GM21526 (cell line): ENCODE data around the gene MDFIC2.
"Not testable (repeated sequence)": the region's sequence is repeated elsewhere in the genome, so short reads cannot be mapped to it uniquely, and the experiment has no call there.

Source experiments
- ATAC-seq: cut with Tn5 transposase; IDR thresholded peaks from one replicate; pipeline ENCODE4 v1.9.1; 2021; ENCODE audit warnings: moderate library complexity; ENCODE audit not compliant: unreplicated experiment, low FRiP score

The MDFIC2 gene

GRCh38 chr3:70264122-70264780 is 48.2 kb downstream of the MDFIC2 start:
- no peak for ATAC-seq

DNA sequence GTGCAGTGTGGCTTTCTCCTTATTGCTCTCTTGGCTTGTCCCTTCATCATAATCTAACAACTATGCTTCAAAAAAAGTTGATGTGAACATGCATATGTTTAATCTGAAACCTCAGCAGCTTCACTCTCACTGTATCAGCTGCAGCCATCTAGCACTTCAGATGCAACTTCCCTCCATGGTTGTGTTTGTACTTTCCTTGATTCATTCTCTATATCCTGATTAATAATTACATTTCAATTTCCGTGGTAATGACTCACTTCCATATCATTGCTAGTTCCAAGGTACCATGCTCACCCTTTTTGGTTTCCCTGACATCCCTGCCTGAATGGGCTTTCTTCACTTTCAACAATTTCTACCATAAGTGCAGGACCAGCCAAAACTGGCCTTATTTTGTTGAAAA is 51.2 kb downstream of the MDFIC2 start:
- ATAC-seq: no peak

- no peak for ATAC-seq
These were observed 55.9 kb downstream of the MDFIC2 start for GRCh38 chr3:70256566-70256965.

- no peak for ATAC-seq
These were observed 61.9 kb downstream of the MDFIC2 start for GRCh38 chr3:70250492-70250891.

DNA sequence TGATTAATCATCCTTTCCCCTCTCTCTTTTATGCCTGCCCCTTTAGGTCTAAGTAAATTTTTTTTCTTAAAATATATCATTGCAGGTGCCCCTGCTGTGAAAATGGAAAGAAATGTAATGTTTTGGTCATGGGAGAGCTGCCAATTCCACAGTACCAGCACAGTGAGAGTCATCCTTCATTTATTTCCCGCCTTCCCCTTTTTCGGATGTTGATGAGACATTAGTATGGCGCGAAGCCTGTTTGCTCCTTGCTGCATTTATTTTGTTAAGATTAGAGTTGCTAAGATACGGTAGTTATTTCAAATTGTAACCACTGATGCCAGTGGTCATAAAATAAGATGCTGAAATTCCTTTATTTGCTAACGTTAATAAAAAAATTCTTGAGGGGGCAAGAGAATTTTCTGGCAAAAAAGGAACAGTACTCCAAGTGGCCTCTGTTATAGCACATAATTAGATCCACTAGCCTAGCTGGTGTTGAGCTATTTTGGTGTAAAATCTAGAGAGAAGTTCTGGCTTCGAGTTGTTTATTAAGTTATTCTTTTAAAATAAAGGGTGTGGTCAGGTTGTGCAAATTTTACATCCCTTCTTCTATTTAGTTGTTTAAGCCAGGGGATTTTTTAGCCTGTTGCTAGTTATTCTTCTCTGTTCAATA is 62.8 kb downstream of the MDFIC2 start:
- ATAC-seq: no peak

- ATAC-seq: no peak
These were observed 63.6 kb downstream of the MDFIC2 start for GRCh38 chr3:70248856-70249255.

GRCh38 chr3:70247955-70248354 is 64.5 kb downstream of the MDFIC2 start:
- ATAC-seq: no peak

GRCh38 chr3:70245746-70246525 is 66.5 kb downstream of the MDFIC2 start:
- no peak for ATAC-seq

- no peak for ATAC-seq
These were observed 68.0 kb downstream of the MDFIC2 start for GRCh38 chr3:70244422-70244821.

GRCh38 chr3:70242297-70242882 is 70.0 kb downstream of the MDFIC2 start:
- no peak for ATAC-seq

GRCh38 chr3:70233812-70234211 is 78.6 kb downstream of the MDFIC2 start:
- ATAC-seq: no peak

DNA sequence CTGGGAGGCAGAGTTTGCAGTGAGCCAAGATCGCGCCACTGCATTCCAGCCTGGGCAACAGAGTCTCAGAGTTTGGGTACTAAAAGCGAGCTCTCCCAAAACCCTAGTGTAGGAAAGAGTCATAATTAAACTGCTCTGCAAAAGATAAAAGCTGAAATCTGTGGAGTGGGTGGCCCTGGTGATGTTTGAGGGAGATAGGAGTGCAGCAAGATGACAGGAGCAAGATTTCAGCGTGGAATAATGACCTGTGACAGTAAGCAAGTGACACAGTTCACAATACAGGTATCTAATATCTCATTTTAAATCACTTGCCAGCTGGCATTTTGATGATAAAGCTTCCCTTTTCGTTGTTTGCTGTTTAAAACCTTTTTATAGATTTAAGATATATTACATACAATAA is 79.3 kb downstream of the MDFIC2 start:
- no peak for ATAC-seq

- ATAC-seq: no peak
These were observed 81.2 kb downstream of the MDFIC2 start for GRCh38 chr3:70231266-70231701.

DNA sequence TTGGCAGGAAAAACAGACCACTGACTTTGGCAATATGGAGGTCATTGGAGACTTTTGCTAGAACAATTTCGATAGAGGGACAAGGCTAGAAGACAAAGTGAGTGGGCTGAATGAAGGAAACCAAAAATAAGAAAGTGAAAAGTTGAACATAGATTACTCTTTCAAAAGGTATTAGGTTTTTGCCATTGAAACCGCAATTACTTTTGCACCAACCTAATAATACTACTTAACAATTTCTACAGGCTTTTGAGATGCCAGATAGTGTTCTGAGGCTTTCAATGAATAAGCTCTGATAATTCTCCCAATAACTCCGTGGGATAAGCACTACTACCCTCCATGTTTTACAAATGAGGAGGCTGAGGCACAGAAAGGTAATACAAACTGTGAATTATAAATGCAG is 85.0 kb downstream of the MDFIC2 start:
- no peak for ATAC-seq

DNA sequence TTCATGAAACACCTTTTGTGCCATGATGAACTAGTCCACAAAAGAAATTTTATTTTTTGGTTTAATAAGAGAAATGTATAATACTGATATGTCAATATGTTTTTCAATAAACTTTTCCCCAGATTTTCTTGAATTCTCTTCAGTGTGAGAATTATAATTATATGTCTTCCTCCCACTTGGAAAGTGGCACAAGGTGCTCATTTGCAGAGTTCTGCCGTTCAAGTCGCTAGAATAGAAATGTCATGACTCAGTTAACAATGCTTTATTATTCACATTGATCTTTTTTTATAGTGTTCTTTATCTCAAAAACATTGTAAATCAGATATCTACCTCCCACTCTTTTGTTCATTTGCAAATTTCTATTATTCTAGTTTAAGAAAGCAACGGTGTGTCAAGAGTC is 87.3 kb downstream of the MDFIC2 start:
- ATAC-seq: no peak

GRCh38 chr3:70224337-70224736 is 88.1 kb downstream of the MDFIC2 start:
- no peak for ATAC-seq

- ATAC-seq: no peak
These were observed 94.0 kb downstream of the MDFIC2 start for GRCh38 chr3:70218471-70218870.

DNA sequence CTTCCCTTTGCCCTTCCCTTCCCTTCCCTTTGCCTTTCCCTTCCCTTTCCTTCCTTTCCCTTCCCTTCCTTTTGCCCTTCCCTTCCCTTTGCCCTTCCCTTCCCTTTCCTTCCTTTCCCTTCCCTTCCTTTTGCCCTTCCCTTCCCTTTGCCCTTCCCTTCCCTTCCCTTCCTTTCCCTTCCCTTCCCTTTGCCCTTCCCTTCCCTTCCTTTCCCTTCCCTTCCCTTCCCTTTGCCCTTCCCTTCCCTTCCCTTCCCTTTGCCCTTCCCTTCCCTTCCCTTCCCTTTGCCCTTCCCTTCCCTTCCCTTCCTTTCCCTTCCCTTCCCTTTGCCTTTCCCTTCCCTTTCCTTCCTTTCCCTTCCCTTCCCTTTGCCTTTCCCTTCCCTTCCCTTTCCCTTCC is 101.2 kb downstream of the MDFIC2 start:
- not testable (repeated sequence) for ATAC-seq

- no peak for ATAC-seq
These were observed 110.5 kb downstream of the MDFIC2 start for GRCh38 chr3:70201975-70202374.

- no peak for ATAC-seq
These were observed 122.5 kb downstream of the MDFIC2 start for GRCh38 chr3:70189884-70190473.

DNA sequence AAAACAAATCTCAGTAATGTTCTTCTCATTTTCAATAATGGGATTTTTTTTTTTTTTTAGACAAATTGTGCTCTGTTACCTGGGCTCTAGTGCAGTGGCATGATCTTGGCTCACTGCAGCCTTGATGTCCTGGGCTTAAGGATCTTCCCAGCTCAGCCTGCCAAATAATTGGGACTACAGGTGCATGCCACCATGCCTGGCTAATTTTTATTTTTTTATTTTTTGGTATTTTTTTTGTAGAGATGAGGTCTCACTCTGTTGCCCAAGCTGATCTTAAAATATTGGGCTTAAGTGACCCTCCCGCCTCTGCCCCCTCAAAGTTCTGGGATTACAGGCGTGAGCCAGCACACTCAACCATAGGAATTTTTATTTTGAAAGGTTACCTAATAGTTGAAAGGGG is 126.2 kb downstream of the MDFIC2 start:
- no peak for ATAC-seq
